WTC11 (cell line): ENCODE measurements around the gene SLC8A1. TPM values are rescaled to one million over a fixed set of nuclear protein-coding genes. Genes with fewer than 3 reads are reported as not detected.

Experiments
- ATAC-seq: fragments of 200-7000 bp; cut with Tn5 transposase; 2 replicates; pipeline ENCODE4 v1.10.0; 2021; ENCODE audit warnings: mild to moderate bottlenecking, moderate library complexity
- CTCF ChIA-PET: fragments of 300-600 bp; sonication (Branson Sonifier 250); formaldehyde crosslinking; loops from one replicate; lab custom pipeline; 2021; ENCODE audit warnings: antibody characterized with exemption; lab: Charles Lee
- POLR2A ChIA-PET: fragments of 350-600 bp; sonication (Branson Sonifier 250); formaldehyde crosslinking; loops from one replicate; lab custom pipeline; 2021; ENCODE audit warnings: antibody characterized with exemption; lab: Charles Lee
- DNase-seq: peaks from one replicate; pipeline ENCODE4 v3.0.0; 2021; ENCODE audit warnings: low spot score
- H3K27ac Mint-ChIP-seq: 2 replicates; pipeline ENCODE4 v1.8.0; 2021; ENCODE audit warnings: mixed read lengths
- H3K27me3 Mint-ChIP-seq: 2 replicates; pipeline ENCODE4 v1.8.0; 2021; ENCODE audit warnings: low read depth, mild to moderate bottlenecking, moderate library complexity, mixed read lengths
- H3K36me3 Mint-ChIP-seq: 2 replicates; pipeline ENCODE4 v1.8.0; 2021; ENCODE audit warnings: mixed read lengths
- H3K4me1 Mint-ChIP-seq: 2 replicates; pipeline ENCODE4 v1.8.0; 2022; ENCODE audit warnings: mixed read lengths
- H3K4me3 Mint-ChIP-seq: 2 replicates; pipeline ENCODE4 v1.8.0; 2021; ENCODE audit warnings: mild to moderate bottlenecking, moderate library complexity, mixed read lengths
- H3K9me3 Mint-ChIP-seq: 2 replicates; pipeline ENCODE4 v1.8.0; 2021; ENCODE audit warnings: mixed read lengths
- ETV6 ChIP-seq: sonication (generic); formaldehyde crosslinking; IDR thresholded peaks from 2 replicates; pipeline ENCODE4 v1.8.1; 2022; ENCODE audit warnings: mild to moderate bottlenecking, missing genetic modification reagents
- JAZF1 ChIP-seq: fragments of 250-450 bp; sonication (Bioruptor Pico); IDR thresholded peaks from 2 replicates; pipeline ENCODE4 v1.9.0; 2021; ENCODE audit warnings: moderate library complexity, mild to moderate bottlenecking, inconsistent platforms
- MXD4 ChIP-seq: fragments of 250-450 bp; sonication (Bioruptor Pico); IDR thresholded peaks from 2 replicates; pipeline ENCODE4 v1.8.0; 2021; ENCODE audit warnings: mild to moderate bottlenecking, moderate library complexity, borderline replicate concordance
- TEAD1 ChIP-seq: sonication (generic); formaldehyde crosslinking; IDR thresholded peaks from 2 replicates; pipeline ENCODE4 v1.8.0; 2022; ENCODE audit warnings: mild to moderate bottlenecking, missing genetic modification reagents
- ZNF138 ChIP-seq: sonication (generic); formaldehyde crosslinking; conservative IDR thresholded peaks from 2 replicates; pipeline ENCODE4 v1.8.1; 2022; ENCODE audit warnings: mild to moderate bottlenecking, moderate library complexity, missing genetic modification reagents
- ZNF671 ChIP-seq: fragments of 250-450 bp; sonication (Bioruptor Pico); IDR thresholded peaks from 2 replicates; pipeline ENCODE4 v1.8.0; 2021; ENCODE audit warnings: mild to moderate bottlenecking
- total RNA-seq: library from RNA; stranded (reverse); gene quantifications from 3 replicates; pipeline ENCODE4 v1.2.3, GENCODE V29; 2021
- TF ChIP-seq, protein P1 (sequence below): sonication (generic); formaldehyde crosslinking; IDR thresholded peaks from 2 replicates; pipeline ENCODE4 v1.8.1; 2022; ENCODE audit warnings: low read depth, missing genetic modification reagents, borderline replicate concordance
- TF ChIP-seq, protein P2 (sequence below): fragments of 250-450 bp; sonication (Bioruptor Pico); IDR thresholded peaks from 2 replicates; pipeline ENCODE4 v1.9.0; 2021; ENCODE audit warnings: mild to moderate bottlenecking
- TF ChIP-seq, protein P3 (sequence below): sonication (generic); formaldehyde crosslinking; IDR thresholded peaks from 2 replicates; pipeline ENCODE4 v1.8.1; 2023; ENCODE audit warnings: mild to moderate bottlenecking, missing genetic modification reagents, borderline replicate concordance
- TF ChIP-seq, protein P4 (sequence below): sonication (generic); formaldehyde crosslinking; IDR thresholded peaks from 2 replicates; pipeline ENCODE4 v1.8.1; 2023; ENCODE audit warnings: mild to moderate bottlenecking, missing genetic modification reagents
- TF ChIP-seq, protein P5 (sequence below): sonication (generic); formaldehyde crosslinking; IDR thresholded peaks from 2 replicates; pipeline ENCODE4 v1.8.0; 2023; ENCODE audit warnings: missing genetic modification reagents, mild to moderate bottlenecking, borderline replicate concordance
- TF ChIP-seq, protein P6 (sequence below): sonication (generic); formaldehyde crosslinking; conservative IDR thresholded peaks from 2 replicates; pipeline ENCODE4 v1.8.1; 2023; ENCODE audit warnings: mild to moderate bottlenecking, low read depth, missing genetic modification reagents, moderate library complexity
- TF ChIP-seq, protein P7 (sequence below): sonication (generic); formaldehyde crosslinking; IDR thresholded peaks from 2 replicates; pipeline ENCODE4 v1.8.0; 2022; ENCODE audit warnings: mild to moderate bottlenecking, missing genetic modification reagents

The SLC8A1 gene
- total RNA-seq, 1 experiment from 2014 or later = 2.6 TPM

DNA sequence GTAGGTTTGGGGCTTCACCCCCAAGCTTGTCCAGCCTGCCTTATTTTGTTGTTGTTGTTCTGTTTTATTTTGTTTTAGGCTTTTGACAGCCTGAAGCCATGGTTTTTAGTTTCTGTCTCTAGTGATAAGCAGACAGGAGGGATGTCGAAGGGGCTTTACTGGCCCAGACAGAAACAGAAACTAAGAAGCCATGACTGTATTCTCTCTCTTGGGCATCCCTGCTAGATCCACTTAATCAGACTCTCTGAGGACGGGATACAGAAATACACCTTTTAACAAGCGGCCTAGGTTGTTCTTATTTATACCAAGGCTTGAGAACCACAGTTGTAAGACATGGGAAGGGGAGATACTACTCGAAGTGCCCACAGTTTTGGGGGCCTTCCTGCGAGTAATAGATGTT lies 330.9 kb downstream of the SLC8A1 start:
- no peaks in the 10 kb centered on the region for H3K4me1 Mint-ChIP-seq
- TF ChIP-seq, protein P1, sequence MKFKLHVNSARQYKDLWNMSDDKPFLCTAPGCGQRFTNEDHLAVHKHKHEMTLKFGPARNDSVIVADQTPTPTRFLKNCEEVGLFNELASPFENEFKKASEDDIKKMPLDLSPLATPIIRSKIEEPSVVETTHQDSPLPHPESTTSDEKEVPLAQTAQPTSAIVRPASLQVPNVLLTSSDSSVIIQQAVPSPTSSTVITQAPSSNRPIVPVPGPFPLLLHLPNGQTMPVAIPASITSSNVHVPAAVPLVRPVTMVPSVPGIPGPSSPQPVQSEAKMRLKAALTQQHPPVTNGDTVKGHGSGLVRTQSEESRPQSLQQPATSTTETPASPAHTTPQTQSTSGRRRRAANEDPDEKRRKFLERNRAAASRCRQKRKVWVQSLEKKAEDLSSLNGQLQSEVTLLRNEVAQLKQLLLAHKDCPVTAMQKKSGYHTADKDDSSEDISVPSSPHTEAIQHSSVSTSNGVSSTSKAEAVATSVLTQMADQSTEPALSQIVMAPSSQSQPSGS = no peak
- TF ChIP-seq ZNF138 (CRISPR knock-in tag) (no peak), ETV6 (CRISPR knock-in tag) (no peak)
- TF ChIP-seq, all 79 proteins: peak for 0
- Mint-ChIP-seq H3K36me3 (no peaks in the 10 kb centered on the region), H3K27ac (no peak overlapping the region), H3K4me3 (no peak overlapping the region), H3K9me3 (no peaks in the 10 kb centered on the region), H3K27me3 (no peaks in the 10 kb centered on the region)
- POLR2A ChIA-PET = no interaction called here
- ATAC-seq (no peak), DNase-seq (no peak)
- CTCF ChIA-PET = no interaction called here

DNA sequence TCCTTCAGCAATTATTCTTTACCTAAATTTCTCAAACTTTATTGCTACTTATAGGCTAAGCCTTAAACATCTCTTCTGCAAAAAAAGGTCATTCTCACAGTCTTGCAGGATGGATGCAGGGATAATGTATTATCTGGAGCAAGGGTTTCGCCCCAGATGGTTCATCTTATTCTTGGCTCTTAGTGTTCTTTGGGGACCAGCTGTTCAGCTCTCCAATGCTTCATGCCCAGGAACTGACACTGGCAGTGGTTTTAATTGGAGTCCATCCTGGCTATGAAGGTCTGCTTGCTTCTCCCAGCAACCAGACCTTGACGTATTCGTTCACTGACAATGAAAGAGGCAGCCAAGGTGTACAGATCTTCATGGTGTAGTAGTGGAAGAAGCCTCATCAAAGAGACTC lies 331.9 kb downstream of the SLC8A1 start:
- ChIA-PET POLR2A (no interaction called here), CTCF (no interaction called here)
- H3K9me3 Mint-ChIP-seq = no peaks in the 10 kb centered on the region
- ATAC-seq (no peak), DNase-seq (no peak)
- TF ChIP-seq TEAD1 (CRISPR knock-in tag) = no peak
- TF ChIP-seq, protein P2, sequence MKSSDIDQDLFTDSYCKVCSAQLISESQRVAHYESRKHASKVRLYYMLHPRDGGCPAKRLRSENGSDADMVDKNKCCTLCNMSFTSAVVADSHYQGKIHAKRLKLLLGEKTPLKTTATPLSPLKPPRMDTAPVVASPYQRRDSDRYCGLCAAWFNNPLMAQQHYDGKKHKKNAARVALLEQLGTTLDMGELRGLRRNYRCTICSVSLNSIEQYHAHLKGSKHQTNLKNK (CRISPR knock-in tag) = no peak
- TF ChIP-seq, protein P3, sequence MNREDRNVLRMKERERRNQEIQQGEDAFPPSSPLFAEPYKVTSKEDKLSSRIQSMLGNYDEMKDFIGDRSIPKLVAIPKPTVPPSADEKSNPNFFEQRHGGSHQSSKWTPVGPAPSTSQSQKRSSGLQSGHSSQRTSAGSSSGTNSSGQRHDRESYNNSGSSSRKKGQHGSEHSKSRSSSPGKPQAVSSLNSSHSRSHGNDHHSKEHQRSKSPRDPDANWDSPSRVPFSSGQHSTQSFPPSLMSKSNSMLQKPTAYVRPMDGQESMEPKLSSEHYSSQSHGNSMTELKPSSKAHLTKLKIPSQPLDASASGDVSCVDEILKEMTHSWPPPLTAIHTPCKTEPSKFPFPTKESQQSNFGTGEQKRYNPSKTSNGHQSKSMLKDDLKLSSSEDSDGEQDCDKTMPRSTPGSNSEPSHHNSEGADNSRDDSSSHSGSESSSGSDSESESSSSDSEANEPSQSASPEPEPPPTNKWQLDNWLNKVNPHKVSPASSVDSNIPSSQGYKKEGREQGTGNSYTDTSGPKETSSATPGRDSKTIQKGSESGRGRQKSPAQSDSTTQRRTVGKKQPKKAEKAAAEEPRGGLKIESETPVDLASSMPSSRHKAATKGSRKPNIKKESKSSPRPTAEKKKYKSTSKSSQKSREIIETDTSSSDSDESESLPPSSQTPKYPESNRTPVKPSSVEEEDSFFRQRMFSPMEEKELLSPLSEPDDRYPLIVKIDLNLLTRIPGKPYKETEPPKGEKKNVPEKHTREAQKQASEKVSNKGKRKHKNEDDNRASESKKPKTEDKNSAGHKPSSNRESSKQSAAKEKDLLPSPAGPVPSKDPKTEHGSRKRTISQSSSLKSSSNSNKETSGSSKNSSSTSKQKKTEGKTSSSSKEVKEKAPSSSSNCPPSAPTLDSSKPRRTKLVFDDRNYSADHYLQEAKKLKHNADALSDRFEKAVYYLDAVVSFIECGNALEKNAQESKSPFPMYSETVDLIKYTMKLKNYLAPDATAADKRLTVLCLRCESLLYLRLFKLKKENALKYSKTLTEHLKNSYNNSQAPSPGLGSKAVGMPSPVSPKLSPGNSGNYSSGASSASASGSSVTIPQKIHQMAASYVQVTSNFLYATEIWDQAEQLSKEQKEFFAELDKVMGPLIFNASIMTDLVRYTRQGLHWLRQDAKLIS (CRISPR knock-in tag) = no peak
- TF ChIP-seq, protein P4, sequence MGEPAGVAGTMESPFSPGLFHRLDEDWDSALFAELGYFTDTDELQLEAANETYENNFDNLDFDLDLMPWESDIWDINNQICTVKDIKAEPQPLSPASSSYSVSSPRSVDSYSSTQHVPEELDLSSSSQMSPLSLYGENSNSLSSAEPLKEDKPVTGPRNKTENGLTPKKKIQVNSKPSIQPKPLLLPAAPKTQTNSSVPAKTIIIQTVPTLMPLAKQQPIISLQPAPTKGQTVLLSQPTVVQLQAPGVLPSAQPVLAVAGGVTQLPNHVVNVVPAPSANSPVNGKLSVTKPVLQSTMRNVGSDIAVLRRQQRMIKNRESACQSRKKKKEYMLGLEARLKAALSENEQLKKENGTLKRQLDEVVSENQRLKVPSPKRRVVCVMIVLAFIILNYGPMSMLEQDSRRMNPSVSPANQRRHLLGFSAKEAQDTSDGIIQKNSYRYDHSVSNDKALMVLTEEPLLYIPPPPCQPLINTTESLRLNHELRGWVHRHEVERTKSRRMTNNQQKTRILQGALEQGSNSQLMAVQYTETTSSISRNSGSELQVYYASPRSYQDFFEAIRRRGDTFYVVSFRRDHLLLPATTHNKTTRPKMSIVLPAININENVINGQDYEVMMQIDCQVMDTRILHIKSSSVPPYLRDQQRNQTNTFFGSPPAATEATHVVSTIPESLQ = no peak
- TF ChIP-seq, protein P5, sequence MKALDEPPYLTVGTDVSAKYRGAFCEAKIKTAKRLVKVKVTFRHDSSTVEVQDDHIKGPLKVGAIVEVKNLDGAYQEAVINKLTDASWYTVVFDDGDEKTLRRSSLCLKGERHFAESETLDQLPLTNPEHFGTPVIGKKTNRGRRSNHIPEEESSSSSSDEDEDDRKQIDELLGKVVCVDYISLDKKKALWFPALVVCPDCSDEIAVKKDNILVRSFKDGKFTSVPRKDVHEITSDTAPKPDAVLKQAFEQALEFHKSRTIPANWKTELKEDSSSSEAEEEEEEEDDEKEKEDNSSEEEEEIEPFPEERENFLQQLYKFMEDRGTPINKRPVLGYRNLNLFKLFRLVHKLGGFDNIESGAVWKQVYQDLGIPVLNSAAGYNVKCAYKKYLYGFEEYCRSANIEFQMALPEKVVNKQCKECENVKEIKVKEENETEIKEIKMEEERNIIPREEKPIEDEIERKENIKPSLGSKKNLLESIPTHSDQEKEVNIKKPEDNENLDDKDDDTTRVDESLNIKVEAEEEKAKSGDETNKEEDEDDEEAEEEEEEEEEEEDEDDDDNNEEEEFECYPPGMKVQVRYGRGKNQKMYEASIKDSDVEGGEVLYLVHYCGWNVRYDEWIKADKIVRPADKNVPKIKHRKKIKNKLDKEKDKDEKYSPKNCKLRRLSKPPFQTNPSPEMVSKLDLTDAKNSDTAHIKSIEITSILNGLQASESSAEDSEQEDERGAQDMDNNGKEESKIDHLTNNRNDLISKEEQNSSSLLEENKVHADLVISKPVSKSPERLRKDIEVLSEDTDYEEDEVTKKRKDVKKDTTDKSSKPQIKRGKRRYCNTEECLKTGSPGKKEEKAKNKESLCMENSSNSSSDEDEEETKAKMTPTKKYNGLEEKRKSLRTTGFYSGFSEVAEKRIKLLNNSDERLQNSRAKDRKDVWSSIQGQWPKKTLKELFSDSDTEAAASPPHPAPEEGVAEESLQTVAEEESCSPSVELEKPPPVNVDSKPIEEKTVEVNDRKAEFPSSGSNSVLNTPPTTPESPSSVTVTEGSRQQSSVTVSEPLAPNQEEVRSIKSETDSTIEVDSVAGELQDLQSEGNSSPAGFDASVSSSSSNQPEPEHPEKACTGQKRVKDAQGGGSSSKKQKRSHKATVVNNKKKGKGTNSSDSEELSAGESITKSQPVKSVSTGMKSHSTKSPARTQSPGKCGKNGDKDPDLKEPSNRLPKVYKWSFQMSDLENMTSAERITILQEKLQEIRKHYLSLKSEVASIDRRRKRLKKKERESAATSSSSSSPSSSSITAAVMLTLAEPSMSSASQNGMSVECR (CRISPR knock-in tag) = no peak
- no peak for TF ChIP-seq JAZF1
- no peak for TF ChIP-seq ETV6 (CRISPR knock-in tag)
- TF ChIP-seq MXD4 (CRISPR knock-in tag) = no peak
- TF ChIP-seq, protein P6, sequence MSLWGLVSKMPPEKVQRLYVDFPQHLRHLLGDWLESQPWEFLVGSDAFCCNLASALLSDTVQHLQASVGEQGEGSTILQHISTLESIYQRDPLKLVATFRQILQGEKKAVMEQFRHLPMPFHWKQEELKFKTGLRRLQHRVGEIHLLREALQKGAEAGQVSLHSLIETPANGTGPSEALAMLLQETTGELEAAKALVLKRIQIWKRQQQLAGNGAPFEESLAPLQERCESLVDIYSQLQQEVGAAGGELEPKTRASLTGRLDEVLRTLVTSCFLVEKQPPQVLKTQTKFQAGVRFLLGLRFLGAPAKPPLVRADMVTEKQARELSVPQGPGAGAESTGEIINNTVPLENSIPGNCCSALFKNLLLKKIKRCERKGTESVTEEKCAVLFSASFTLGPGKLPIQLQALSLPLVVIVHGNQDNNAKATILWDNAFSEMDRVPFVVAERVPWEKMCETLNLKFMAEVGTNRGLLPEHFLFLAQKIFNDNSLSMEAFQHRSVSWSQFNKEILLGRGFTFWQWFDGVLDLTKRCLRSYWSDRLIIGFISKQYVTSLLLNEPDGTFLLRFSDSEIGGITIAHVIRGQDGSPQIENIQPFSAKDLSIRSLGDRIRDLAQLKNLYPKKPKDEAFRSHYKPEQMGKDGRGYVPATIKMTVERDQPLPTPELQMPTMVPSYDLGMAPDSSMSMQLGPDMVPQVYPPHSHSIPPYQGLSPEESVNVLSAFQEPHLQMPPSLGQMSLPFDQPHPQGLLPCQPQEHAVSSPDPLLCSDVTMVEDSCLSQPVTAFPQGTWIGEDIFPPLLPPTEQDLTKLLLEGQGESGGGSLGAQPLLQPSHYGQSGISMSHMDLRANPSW = no peak
- no peak for TF ChIP-seq ZNF671 (CRISPR knock-in tag)
- TF ChIP-seq, protein P7, sequence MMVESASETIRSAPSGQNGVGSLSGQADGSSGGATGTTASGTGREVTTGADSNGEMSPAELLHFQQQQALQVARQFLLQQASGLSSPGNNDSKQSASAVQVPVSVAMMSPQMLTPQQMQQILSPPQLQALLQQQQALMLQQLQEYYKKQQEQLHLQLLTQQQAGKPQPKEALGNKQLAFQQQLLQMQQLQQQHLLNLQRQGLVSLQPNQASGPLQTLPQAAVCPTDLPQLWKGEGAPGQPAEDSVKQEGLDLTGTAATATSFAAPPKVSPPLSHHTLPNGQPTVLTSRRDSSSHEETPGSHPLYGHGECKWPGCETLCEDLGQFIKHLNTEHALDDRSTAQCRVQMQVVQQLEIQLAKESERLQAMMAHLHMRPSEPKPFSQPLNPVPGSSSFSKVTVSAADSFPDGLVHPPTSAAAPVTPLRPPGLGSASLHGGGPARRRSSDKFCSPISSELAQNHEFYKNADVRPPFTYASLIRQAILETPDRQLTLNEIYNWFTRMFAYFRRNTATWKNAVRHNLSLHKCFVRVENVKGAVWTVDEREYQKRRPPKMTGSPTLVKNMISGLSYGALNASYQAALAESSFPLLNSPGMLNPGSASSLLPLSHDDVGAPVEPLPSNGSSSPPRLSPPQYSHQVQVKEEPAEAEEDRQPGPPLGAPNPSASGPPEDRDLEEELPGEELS (CRISPR knock-in tag) = no peak
- H3K4me3 Mint-ChIP-seq = no peak overlapping the region
- H3K36me3 Mint-ChIP-seq = no peaks in the 10 kb centered on the region
- no peak overlapping the region for H3K27ac Mint-ChIP-seq
- no peaks in the 10 kb centered on the region for H3K27me3 Mint-ChIP-seq
- no peaks in the 10 kb centered on the region for H3K4me1 Mint-ChIP-seq
